ENCODE results near the gene GRK6.
A peak's percentile ranks its signal among the peaks of the same experiment; 100 is the strongest.
"Not testable (repeated sequence)": the region's sequence is repeated elsewhere in the genome, so short reads cannot be mapped to it uniquely, and the experiment has no call there.

GRK6 gene

GRCh38 chr5:177399997-177400868 is 26.2 kb upstream of the GRK6 start, which contains the start of gene PFN3:
Gene PFN3, minus strand, starts transcription at chr5:177400661. Its CDS starts 85 bp downstream, at chr5:177400576.
- no peak for DNase-seq

DNA sequence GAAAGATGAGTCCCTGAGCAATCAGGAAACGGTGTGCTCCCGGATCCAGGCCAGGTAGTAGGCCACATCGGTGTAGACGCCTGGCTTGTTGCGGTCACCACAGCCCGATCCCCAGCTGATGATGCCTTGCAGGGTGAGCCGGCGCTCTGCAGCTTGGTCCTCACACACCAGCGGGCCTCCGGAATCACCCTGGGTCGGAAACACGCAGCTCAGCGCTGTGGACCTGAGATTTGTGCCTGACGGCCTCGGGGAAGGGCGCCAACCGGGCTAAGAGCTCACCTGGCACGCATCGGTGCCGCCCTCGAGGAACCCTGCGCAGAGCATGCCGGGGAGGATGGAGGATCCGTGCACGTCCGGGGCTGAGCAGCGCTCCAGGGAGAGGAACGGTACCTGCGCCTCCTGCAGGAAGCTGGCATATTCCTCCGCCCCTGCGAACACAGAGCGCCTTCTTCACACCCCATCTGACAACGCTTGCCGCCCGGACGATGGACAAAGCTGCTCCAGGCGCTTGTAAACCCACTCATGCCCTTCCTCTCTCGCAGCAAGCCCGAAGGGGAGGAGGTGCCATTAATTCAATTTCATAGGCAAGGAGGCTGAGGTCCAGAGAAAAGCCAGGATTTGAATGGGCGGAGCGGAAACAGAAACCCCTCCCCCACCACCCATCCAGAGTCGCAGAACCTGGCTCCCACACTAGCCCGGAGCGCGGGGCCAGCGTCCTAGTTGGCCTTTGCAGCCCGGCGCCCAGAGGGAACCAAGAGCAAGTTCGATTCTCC is 24.0 kb upstream of the GRK6 start:
- DNase-seq = peak; percentile 61

DNA sequence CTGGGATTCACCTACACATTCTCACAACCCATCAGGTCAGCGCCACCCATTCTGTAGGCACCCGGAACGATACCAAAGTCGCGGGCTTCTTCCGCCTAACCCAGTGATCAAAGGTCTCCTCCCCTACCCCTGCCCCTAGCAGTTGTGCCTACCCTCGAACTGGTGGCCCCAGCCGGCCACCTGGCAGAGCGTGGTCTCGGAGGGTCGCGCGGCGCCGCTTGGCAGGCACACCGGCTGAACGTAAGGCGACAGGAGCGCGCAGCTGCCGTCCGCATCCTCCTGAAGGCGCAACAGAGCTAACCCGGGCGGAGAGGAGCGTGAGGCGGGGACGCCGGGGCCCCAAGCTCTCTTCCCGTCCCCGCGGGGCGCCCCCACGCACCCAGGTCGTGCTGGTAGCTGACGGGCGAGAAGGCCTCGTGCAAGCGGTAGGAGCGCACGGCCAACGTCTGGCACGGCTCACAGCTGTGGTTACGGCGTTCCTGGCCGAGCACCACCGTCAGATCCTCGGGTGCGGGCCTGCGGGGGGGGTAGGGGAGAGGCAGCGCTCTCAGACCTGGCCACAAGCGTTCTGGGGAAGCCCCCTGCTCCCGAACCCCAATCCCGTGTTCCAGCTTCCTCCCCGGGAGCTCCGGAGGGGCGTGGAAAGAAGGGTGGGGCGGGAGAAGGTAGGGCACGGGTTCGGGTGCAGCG is 23.2 kb upstream of the GRK6 start:
- peak; percentile 39 for DNase-seq

DNA sequence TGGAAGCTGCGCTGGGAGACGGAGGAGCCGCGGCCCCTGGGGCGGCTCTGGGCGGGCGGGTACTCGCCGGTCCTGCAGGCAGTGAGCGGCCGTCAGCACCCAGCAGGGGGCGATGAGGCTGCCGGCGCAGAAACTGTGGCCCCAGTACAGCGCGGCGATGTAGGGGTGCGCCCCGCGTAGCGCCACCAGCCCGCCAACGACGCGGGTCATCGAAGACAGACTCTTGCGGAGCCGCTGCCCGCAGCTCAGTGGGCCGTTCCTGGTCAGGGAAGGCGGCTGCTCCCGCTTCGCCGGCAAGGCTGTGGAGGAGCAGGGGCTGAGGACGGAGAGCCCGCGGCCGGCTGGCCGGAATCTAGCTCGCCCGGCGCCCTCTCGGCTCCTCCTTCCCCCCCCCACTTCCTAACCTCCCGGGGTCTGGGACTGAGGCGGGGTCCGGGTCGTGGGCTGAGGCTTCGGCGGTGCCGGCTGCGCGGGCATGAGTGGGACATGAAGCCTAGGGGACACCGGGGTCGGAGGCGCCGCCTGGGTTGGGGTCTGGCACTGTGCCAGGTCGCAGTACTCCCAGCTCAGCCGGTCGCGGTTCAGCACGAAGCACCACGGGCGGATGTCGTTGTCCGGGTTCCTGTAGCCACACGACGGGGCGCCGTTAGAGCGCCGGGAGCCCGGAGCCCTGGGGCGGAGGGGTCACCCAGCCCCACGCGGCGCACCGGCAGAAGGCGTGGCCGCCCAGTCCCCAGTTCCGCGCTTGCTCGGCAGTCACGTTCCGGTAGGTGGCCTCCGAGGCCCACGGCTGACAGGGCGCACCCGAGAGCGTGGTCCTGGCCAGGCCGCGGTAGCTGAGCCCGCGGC is 22.5 kb upstream of the GRK6 start:
- peak; percentile 79 for DNase-seq

DNA sequence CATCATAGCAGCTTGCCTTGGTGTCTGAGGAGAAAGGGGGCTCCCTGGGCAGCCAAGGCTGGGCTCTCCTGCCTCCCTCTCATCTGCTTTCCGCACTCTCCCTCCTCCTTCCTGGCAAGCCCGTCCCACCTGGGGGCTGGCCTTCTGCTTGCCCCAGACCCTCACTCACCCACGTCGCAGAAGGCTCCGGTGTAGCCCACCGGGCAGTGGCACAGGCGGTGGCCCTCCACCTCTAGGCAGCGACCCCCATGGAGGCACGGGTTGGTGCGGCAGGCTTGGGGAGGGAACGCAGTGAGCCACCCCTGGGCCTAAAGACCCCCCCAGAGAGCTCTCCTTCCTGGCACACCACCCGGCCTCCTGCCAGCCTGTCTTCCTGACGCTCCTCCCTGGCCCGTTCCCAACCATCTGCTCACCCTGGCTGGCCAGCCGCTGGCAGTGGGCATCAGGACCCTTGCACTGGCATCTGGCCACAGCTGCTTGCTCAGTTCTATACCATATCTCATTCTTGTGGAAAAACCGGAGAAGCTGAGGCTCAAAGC is 21.8 kb upstream of the GRK6 start:
- DNase-seq = no peak

DNA sequence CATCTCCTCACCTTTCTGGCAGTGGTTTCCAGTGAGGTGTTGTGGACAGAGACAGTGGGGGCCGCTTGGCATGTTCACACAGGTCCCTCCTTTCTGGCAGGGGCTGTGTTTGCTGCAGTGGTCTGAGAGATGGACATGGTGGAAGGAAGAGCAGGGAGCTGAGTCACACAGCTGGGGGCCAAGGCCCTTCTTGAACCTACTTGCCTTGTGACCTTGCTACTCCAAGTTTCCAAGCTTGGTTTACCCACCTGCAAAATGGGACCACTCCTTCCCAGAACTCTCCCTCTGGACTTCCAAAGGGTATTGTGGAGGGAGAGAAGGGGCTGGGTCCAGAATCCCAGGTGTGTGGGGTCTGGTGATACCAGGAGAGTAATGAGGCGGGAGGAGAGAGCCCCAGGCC is 21.2 kb upstream of the GRK6 start:
- DNase-seq = no peak

- no peak for DNase-seq
Measured at GRCh38 chr5:177405805-177406204, 20.7 kb upstream of the GRK6 start.

- no peak for DNase-seq
Measured at GRCh38 chr5:177409043-177409801, 17.3 kb upstream of the GRK6 start, which contains the start of gene F12. Gene F12, minus strand, starts transcription at chr5:177409564. Its CDS starts 37 bp downstream, at chr5:177409527.

DNA sequence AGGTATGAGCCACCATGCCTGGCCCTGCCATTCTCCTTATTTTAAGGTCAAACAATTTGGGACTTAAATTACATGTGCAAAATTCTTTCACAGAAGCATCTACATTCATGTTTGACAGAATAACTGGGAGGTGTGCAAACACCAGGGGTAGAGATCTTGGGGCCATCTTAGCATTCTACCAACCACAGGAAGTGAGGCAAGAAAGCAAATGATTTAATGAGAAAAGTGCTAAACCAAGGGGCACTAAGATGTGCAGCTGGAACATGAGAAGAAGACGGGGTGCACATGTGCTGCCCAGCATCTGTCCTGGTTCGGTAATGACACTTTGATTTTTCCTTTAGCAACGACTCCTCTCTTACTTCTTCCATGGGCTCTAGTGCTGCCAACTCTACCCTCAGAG is 15.9 kb upstream of the GRK6 start:
- DNase-seq = no peak

DNA sequence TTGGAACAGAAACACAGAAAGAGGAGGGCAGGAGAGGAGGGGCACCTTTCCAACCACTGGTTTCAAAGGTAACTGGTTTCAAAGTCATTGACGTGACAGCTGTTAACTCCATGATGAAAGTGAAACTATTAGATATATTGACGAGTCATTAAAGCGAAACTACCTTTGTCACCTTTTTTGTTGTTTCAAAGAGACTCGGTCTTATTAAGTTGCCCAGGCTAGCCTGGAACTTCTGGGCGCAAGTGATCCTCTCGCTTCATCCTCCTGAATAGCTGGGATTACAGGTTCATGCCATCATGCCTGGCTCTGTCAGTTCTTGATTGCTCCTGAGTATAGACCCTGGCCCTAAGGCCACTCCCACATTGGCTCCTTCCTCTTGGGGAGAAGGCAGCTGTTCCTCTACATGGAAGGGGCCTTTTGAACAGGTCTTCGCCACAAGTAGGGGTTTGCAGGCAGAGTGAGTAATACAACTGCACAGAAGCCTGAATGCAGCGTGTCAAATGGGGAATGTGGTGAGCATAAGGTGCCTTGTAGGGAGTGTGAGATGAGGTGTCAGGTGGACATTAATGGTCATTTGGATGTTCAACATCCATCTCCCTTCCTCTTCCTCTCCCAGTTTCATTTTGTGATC is 13.8 kb upstream of the GRK6 start:
- DNase-seq = no peak

- DNase-seq = no peak
Measured at GRCh38 chr5:177414481-177414880, 12.0 kb upstream of the GRK6 start.

DNA sequence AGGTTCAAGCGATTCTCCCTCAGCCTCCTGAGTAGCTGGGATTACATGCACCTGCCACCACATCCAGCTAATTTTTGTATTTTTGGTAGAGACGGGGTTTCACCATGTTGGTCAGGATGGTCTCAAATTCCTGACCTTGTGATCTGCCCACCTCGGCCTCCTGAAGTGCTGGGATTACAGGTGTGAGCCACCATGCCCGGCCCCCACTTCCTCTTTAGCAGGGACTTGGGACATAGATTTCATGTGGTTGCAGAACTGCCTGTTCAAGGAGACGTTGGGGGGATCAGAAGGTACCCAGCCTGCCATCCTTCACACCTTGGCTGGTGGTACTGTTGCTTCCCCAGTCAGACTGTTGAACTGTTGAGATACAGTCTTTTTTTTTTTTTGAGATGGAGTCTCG is 9.4 kb upstream of the GRK6 start:
- DNase-seq = not testable (repeated sequence)

DNA sequence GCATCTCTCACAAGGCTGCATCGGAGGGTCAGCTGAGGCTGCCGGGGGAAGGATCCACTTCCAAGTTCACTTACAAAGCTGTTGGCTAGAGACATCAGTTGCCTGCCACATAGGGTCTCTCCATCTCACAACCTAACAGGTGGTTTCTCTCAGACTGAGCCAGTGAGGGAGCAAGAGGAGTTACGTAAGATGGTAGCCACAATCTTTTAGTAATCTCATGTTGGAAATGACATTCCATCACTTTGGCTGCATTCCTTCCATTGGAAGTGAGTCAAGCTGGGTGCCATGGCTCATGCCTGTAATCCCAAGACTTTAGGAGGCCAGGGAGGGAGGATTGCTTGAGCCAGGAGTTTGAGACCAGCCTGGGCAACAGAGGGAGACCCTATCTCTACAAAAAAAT is 7.4 kb upstream of the GRK6 start:
- no peak for DNase-seq

DNA sequence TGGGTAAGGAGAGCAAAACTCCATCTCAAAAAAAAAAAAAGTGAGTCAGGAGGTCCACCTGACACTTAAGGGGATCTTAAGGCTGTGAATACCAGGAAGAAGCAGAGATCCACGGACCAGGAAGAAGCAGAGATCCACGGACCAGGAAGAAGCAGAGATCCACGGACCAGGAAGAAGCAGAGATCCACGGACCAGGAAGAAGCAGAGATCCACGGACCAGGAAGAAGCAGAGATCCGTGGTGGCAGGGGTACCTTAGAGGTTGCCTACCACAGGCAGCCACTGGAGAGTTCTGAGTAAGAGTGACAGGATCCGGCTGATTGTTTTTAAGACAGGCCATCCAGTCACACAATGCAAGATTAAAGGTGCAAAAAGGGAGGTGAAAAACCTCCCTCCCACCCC is 6.0 kb upstream of the GRK6 start:
- not testable (repeated sequence) for DNase-seq

DNA sequence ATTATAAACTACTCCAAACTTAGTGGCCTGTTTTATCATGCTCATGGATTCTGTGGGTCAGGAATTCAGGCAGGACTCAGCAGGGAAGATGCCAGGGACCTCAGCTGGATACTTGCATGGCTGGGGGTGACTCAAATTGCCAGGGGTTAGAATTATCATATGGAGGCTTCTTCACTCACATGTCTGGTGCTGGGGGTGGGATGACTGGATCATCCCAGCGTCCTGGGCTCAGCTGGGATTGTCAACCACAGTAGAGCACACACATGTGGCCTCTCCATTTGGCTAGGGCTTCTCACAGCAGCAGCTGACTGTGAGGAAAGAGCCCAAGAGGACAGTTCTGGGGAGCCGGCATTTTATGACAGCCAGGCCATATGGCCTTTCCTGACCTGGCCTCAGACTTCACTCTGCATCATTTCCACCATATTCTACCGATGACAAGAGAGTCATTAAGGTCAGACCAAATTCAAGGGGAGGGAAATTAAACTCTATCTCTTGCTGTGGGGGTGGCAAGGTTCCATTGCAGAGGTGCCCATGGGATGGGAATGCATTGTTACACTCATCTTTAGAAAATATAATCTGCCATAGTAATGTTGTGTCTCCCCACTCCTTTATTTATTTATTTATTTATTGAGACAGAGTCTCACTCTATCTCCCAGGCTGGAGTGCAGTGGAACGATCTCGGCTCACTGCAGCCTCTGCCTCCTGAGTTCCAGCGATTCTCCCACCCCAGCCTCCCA is 5.2 kb upstream of the GRK6 start:
- no peak for DNase-seq

- DNase-seq = no peak
Measured at GRCh38 chr5:177423671-177424070, 2.8 kb upstream of the GRK6 start.

- no peak for DNase-seq
Measured at GRCh38 chr5:177425196-177425800, 1.2 kb upstream of the GRK6 start.

DNA sequence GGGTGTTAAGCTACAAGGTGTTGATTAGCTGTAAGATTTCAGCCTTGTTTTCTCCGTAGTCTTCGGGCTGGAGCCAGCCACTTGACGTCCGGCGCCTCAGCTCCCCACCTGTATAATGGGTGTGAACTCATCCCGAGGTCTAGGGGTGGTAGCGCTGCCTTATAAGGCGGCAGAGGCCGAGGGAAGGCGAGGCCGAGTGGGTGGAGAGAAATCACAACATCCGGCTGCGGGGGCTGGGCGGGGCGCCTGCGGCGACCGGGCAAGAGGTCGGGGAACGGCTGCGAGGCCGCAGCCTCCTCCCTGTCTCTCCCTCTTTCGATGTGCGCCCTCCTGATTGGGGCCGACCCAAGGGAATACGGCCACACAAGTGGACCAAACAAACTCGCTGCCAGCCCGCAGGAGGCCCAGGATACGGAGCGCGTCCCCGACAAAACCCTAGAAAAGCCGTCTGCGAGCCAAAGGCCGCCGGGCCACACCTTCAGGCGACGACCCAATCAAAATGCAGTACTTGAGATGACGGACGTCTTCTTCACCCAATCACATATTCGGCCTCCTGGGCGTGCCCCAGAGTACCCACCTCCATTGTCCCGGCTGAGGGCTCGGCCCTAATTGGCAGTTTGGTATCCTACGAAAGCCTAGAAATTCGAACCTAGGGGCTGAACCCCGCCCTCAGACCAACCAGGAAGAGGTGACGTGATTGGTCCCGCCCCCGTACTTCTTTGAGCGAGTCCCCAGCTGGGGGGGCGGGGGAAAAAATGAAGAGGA is 493 bp upstream of the GRK6 start:
- DNase-seq = peak; percentile 99
